Fibroblast of villous mesenchyme (primary cell): ENCODE measurements around the gene ZBTB16. TPM values are rescaled to one million over a fixed set of nuclear protein-coding genes. Genes with fewer than 3 reads are reported as not detected.

Source experiments
- DNase-seq: peaks from one replicate; pipeline ENCODE4 v3.0.0-alpha.2; 2010; ENCODE audit warnings: low read depth
- H3K4me3 ChIP-seq: 2 replicates; pipeline ENCODE4 v1.5.1; 2011; ENCODE audit warnings: low read depth, mild to moderate bottlenecking, low read length
- total RNA-seq: library from RNA; depleted of rRNA; stranded (reverse); fragments of >200 nt; gene quantifications from 2 replicates; pipeline ENCODE4 v1.2.3, GENCODE V29; 2012
- TF ChIP-seq, protein P1 (sequence below): IDR thresholded peaks from 2 replicates; pipeline ENCODE4 v1.5.1; 2012; ENCODE audit warnings: low read depth, mild to moderate bottlenecking, low read length; ENCODE audit not compliant: insufficient read depth

Gene ZBTB16
- total RNA-seq, 1 donor, result 0.86 TPM

DNA sequence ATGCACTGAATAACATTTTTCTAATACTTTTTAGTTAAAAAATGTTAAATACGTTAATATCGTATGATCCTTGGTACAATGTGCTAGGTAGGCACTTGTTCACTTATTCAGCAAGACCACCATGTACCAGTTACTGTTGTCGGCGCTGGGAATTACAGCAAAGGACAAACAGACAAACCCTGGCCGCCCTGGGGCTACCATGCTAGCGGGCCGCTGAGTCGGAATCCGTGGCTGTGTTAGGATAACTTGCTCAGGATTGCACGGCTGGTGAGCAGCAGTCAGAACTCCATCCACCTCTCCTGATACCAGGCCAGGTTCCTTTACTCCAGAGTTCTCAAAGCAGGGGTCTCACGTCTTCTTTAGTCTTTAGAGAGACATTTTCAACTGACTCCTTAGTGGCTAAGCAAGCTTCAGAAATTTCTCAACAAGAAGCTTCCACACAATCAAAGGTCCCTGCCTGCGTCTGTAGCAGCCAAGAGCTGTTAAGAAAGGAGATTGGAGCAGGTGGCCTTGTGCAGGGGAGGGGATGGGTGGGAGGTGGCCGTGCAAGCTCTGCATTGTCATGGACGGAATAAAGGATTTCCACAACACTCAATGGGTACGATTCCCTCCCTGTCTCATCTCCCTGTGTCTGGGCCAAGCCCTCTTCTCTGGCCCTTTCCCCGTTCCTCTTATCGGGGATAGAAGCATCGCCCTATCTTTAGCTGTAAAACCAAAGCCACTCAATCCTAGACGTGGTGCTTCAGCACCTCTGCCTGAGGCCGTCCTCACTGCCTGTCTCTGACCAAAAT is 196.9 kb downstream of the ZBTB16 start:
- DNase-seq, result no peak
- no peak overlapping the region for H3K4me3 ChIP-seq
- TF ChIP-seq, protein P1, sequence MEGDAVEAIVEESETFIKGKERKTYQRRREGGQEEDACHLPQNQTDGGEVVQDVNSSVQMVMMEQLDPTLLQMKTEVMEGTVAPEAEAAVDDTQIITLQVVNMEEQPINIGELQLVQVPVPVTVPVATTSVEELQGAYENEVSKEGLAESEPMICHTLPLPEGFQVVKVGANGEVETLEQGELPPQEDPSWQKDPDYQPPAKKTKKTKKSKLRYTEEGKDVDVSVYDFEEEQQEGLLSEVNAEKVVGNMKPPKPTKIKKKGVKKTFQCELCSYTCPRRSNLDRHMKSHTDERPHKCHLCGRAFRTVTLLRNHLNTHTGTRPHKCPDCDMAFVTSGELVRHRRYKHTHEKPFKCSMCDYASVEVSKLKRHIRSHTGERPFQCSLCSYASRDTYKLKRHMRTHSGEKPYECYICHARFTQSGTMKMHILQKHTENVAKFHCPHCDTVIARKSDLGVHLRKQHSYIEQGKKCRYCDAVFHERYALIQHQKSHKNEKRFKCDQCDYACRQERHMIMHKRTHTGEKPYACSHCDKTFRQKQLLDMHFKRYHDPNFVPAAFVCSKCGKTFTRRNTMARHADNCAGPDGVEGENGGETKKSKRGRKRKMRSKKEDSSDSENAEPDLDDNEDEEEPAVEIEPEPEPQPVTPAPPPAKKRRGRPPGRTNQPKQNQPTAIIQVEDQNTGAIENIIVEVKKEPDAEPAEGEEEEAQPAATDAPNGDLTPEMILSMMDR, result no peak

DNA sequence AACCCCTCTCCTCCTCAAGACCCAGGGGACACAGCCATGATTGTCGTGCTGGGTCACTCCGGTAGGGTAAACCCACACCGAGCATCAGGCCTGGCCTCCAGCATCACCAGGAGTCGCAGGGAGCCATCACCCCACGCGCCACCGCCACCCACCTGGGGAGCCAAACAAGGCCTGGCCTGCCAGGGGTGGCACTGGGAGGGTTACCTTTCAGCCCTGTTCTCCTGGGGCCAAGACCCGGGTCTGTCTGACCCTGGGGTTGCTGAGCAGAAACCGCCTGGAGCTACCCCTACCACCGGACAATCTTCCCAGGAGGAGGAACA is 197.4 kb downstream of the ZBTB16 start:
- DNase-seq, result no peak
- H3K4me3 ChIP-seq, result no peak overlapping the region
- TF ChIP-seq, protein P1, result no peak

DNA sequence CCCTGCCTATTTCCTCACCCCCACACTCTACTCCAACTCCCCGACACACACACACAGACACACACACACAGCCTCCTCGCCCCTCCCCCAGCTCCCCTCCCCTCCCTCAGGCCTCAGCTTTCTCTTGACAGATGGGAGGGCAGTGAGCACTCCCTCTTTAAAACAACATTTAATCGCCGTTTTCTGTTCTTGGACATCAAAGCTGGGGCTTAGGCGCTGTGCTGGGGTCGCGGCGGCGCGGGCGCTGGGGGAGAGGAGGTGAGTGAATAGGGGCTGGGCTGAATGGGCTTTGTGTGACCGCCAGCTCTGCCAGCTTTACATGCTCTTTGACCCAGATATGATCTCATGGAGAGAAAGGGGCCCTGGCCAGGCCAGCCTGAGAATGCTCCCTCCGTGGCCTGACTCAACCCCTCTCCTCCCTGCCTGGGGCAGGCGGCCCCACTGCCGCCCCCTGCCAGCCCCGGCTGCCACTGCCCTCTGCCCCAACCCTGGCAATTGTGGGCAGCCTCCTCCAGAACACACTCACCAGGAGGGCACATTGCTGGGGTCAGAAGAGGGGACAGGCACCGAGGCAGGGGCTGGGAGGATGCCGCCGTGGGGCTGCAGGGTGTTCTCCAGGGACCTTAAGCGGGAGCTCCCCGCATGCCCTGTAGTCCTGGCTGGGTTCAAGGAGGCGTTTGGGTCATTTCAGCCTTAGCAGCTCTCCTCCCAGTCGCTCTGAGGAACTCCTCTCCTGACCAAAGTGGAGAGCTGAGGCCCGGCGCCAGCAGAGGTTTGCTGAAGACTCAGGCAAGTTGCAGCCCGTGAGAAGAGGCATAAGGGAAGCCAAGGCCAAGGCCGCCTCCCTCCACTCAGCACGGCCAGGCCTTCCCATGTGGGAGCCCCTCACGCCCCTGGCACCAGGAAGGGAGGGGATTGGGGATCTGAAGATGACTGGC is 198.4 kb downstream of the ZBTB16 start:
- TF ChIP-seq, protein P1, result peak; percentile 35
- peak; percentile 66 for DNase-seq
- H3K4me3 ChIP-seq, result no peak overlapping the region

- DNase-seq, result no peak
- TF ChIP-seq, protein P1, result no peak
- H3K4me3 ChIP-seq, result no peak overlapping the region
These were observed 199.2 kb downstream of the ZBTB16 start for GRCh38 chr11:114258696-114259095.

DNA sequence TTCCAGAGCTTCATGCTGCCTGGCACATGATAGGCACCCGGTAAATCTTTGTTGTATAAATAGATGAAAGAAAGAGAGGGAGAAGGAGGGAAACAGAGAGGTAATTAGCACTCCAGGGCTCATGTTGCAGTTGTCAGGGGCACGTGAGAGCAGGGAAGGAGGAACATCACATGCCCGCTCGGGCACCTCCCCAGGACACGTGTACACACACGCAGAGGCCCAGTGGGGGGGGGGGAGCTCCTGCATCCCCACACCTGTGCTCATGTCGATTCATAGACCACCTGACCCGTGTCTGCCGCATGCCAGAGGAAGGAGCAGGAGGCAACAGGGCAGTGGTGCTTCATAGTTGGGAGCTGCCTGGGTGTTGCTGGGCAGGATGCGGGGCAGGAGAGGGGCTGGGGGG is 199.6 kb downstream of the ZBTB16 start:
- H3K4me3 ChIP-seq, result no peak overlapping the region
- no peak for DNase-seq
- TF ChIP-seq, protein P1, result no peak

GRCh38 chr11:114259551-114259983 is 200.1 kb downstream of the ZBTB16 start:
- TF ChIP-seq, protein P1, result no peak
- no peak for DNase-seq
- no peak overlapping the region for H3K4me3 ChIP-seq
